C4-2B (cell line): ENCODE measurements around the gene MTIF3.

Experiments
- ZFX ChIP-seq: fragments of 450-650 bp; IDR thresholded peaks from 2 replicates; pipeline ENCODE4 v1.6.1; 2017
- TF ChIP-seq, protein P1 (sequence below): fragments of 450-650 bp; conservative IDR thresholded peaks from 2 replicates; pipeline ENCODE4 v1.5.1; 2017; ENCODE audit warnings: mild to moderate bottlenecking

DNA sequence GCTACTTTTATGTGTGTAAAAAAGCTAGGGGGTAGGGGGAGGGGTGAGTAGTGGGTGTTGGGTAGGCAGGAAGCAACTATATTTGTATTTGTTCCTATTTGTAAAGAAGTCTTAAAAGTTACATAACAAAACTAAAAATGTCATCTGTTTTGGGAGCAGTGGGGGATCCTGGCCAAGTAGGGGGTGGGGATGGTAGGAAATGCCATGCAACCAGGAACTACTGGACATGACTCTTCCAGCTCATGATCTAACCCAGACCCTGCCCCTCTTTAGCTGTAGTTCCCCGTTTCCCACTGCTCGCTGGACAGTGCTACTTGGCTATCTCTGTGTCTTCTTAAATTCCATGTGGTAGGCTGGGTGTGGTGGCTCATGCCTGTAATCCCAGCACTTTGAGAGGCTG, 22.7 kb downstream of the MTIF3 start:
- TF ChIP-seq, protein P1, sequence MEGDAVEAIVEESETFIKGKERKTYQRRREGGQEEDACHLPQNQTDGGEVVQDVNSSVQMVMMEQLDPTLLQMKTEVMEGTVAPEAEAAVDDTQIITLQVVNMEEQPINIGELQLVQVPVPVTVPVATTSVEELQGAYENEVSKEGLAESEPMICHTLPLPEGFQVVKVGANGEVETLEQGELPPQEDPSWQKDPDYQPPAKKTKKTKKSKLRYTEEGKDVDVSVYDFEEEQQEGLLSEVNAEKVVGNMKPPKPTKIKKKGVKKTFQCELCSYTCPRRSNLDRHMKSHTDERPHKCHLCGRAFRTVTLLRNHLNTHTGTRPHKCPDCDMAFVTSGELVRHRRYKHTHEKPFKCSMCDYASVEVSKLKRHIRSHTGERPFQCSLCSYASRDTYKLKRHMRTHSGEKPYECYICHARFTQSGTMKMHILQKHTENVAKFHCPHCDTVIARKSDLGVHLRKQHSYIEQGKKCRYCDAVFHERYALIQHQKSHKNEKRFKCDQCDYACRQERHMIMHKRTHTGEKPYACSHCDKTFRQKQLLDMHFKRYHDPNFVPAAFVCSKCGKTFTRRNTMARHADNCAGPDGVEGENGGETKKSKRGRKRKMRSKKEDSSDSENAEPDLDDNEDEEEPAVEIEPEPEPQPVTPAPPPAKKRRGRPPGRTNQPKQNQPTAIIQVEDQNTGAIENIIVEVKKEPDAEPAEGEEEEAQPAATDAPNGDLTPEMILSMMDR: no peak
- TF ChIP-seq ZFX: no peak
